ENCODE results near the gene ZEB2.

DNA sequence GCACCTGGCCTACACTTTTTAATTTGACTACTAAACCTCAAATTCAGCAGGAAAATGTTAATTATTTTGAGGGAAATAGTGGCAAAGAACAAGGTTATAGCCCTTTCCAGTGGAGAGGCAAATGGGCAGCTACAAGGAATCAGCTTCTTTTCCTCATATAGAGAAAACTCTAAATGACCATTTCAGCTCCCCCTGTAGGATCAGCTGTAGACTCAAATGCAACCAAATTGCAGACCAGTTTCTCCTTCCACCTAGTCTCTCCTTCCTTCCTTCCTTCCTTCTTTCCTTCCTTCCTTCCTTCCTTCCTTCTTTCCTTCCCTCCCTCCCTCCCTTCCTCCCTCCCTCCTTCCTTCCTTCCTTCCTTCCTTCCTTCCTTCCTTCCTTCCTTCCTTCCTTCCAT is 158.2 kb downstream of the ZEB2 start:
- TF ChIP-seq POLR2A (IDR thresholded peaks at IDR 0.05) = no peak
- TF ChIP-seq, protein P1, sequence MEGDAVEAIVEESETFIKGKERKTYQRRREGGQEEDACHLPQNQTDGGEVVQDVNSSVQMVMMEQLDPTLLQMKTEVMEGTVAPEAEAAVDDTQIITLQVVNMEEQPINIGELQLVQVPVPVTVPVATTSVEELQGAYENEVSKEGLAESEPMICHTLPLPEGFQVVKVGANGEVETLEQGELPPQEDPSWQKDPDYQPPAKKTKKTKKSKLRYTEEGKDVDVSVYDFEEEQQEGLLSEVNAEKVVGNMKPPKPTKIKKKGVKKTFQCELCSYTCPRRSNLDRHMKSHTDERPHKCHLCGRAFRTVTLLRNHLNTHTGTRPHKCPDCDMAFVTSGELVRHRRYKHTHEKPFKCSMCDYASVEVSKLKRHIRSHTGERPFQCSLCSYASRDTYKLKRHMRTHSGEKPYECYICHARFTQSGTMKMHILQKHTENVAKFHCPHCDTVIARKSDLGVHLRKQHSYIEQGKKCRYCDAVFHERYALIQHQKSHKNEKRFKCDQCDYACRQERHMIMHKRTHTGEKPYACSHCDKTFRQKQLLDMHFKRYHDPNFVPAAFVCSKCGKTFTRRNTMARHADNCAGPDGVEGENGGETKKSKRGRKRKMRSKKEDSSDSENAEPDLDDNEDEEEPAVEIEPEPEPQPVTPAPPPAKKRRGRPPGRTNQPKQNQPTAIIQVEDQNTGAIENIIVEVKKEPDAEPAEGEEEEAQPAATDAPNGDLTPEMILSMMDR (IDR thresholded peaks at IDR 0.05) = no peak

Data from transverse colon (tissue), 3 donors.